GM19023 (cell line): Measurements from ENCODE around the gene RRM1.

Source experiments
- ATAC-seq: cut with Tn5 transposase; IDR thresholded peaks from one replicate; pipeline ENCODE4 v1.9.1; 2021; ENCODE audit warnings: mild to moderate bottlenecking, moderate library complexity; ENCODE audit not compliant: unreplicated experiment

The RRM1 gene

GRCh38 chr11:4185561-4185960 lies 91.0 kb downstream of the RRM1 start:
- no peak for ATAC-seq

- ATAC-seq, result no peak
Measured at GRCh38 chr11:4186464-4187054, 92.0 kb downstream of the RRM1 start.

- ATAC-seq, result peak; percentile 93
Measured at GRCh38 chr11:4187055-4187988, 92.7 kb downstream of the RRM1 start.
